Liver (tissue), 3 donors: ENCODE measurements around the gene ITPKC.

Experiments
- EGR1 ChIP-seq, 2 donors: IDR thresholded peaks; 2 replicates each; pipeline ENCODE4 v1.6.1; 2016 to 2018; ENCODE audit warnings: antibody characterized with exemption in 2 of 2, low read depth in 2 of 2
- FOXA1 ChIP-seq: IDR thresholded peaks from 2 replicates; pipeline ENCODE4 v1.6.1; 2016; ENCODE audit warnings: antibody characterized with exemption
- GABPA ChIP-seq, 2 donors: IDR thresholded peaks in 1 of 2; conservative IDR thresholded peaks in 1 of 2; 2 replicates each; pipeline ENCODE4 v1.6.1; 2016; ENCODE audit warnings: antibody characterized with exemption in 2 of 2, mild to moderate bottlenecking in 1 of 2, moderate library complexity in 1 of 2
- HNF4A ChIP-seq, 2 donors: conservative IDR thresholded peaks; 2 replicates each; pipeline ENCODE4 v1.6.1; 2016; ENCODE audit warnings: antibody characterized with exemption in 2 of 2, mild to moderate bottlenecking in 2 of 2
- JUND ChIP-seq, 2 donors: IDR thresholded peaks; 2 replicates each; pipeline ENCODE4 v1.6.1; 2016; ENCODE audit warnings: antibody characterized with exemption in 2 of 2
- SP1 ChIP-seq: IDR thresholded peaks from 2 replicates; pipeline ENCODE4 v1.6.1; 2018; ENCODE audit warnings: antibody characterized with exemption, mild to moderate bottlenecking
- TAF1 ChIP-seq: conservative IDR thresholded peaks from 2 replicates; pipeline ENCODE4 v1.6.1; 2016; ENCODE audit warnings: antibody characterized with exemption, mild to moderate bottlenecking
- TF ChIP-seq, protein P1 (sequence below): fragments of 150-350 bp; IDR thresholded peaks from 2 replicates; pipeline ENCODE4 v1.5.1; 2017; ENCODE audit warnings: improper control_type of control experiment, low read depth, low read length; ENCODE audit not compliant: missing input control
- TF ChIP-seq, protein P2 (sequence below): IDR thresholded peaks from 2 replicates; pipeline ENCODE4 v1.6.1; 2016; ENCODE audit warnings: antibody characterized with exemption
- TF ChIP-seq, protein P3 (sequence below): IDR thresholded peaks from 2 replicates; pipeline ENCODE4 v1.6.1; 2016; ENCODE audit warnings: antibody characterized with exemption, mild to moderate bottlenecking
- TF ChIP-seq, protein P4 (sequence below): IDR thresholded peaks from 2 replicates; pipeline ENCODE4 v1.6.1; 2016; ENCODE audit warnings: antibody characterized with exemption
- TF ChIP-seq, protein P5 (sequence below): IDR thresholded peaks from 2 replicates; pipeline ENCODE4 v1.6.1; 2016; ENCODE audit warnings: antibody characterized with exemption
- donor health status: healthy.
- donor health status: healthy.

DNA sequence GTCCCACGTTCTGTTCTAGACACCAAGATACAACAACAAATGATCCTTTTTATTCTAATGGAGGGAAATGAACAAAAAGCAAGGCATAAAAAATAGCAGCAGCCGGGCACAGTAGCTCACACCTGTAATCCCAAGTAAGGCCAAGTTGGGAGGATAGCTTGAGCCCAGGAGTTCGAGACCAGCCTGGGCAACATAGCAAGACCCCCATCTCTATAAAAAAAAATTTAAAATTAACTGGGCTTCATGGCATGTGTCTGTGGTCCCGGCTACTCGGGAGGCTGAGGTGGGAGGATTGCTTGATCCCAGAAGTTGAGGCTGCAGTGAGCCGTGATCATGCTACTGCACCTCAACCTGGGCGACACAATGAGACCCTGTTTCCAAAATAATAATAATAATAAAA is 59.5 kb downstream of the ITPKC start:
- TF ChIP-seq JUND (IDR thresholded peaks at IDR 0.05): no peak
- TF ChIP-seq, protein P1, sequence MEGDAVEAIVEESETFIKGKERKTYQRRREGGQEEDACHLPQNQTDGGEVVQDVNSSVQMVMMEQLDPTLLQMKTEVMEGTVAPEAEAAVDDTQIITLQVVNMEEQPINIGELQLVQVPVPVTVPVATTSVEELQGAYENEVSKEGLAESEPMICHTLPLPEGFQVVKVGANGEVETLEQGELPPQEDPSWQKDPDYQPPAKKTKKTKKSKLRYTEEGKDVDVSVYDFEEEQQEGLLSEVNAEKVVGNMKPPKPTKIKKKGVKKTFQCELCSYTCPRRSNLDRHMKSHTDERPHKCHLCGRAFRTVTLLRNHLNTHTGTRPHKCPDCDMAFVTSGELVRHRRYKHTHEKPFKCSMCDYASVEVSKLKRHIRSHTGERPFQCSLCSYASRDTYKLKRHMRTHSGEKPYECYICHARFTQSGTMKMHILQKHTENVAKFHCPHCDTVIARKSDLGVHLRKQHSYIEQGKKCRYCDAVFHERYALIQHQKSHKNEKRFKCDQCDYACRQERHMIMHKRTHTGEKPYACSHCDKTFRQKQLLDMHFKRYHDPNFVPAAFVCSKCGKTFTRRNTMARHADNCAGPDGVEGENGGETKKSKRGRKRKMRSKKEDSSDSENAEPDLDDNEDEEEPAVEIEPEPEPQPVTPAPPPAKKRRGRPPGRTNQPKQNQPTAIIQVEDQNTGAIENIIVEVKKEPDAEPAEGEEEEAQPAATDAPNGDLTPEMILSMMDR: no peak
- TF ChIP-seq, protein P2, sequence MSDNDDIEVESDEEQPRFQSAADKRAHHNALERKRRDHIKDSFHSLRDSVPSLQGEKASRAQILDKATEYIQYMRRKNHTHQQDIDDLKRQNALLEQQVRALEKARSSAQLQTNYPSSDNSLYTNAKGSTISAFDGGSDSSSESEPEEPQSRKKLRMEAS: no peak
- no peak for TF ChIP-seq HNF4A (conservative IDR thresholded peaks at IDR 0.05)
- TF ChIP-seq SP1: no peak
- TF ChIP-seq, protein P3, sequence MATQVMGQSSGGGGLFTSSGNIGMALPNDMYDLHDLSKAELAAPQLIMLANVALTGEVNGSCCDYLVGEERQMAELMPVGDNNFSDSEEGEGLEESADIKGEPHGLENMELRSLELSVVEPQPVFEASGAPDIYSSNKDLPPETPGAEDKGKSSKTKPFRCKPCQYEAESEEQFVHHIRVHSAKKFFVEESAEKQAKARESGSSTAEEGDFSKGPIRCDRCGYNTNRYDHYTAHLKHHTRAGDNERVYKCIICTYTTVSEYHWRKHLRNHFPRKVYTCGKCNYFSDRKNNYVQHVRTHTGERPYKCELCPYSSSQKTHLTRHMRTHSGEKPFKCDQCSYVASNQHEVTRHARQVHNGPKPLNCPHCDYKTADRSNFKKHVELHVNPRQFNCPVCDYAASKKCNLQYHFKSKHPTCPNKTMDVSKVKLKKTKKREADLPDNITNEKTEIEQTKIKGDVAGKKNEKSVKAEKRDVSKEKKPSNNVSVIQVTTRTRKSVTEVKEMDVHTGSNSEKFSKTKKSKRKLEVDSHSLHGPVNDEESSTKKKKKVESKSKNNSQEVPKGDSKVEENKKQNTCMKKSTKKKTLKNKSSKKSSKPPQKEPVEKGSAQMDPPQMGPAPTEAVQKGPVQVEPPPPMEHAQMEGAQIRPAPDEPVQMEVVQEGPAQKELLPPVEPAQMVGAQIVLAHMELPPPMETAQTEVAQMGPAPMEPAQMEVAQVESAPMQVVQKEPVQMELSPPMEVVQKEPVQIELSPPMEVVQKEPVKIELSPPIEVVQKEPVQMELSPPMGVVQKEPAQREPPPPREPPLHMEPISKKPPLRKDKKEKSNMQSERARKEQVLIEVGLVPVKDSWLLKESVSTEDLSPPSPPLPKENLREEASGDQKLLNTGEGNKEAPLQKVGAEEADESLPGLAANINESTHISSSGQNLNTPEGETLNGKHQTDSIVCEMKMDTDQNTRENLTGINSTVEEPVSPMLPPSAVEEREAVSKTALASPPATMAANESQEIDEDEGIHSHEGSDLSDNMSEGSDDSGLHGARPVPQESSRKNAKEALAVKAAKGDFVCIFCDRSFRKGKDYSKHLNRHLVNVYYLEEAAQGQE: no peak
- TF ChIP-seq GABPA (IDR thresholded peaks at IDR 0.05 in 1 of 2, conservative IDR thresholded peaks at IDR 0.05 in 1 of 2): no peak
- TF ChIP-seq TAF1: no peak
- TF ChIP-seq, protein P4, sequence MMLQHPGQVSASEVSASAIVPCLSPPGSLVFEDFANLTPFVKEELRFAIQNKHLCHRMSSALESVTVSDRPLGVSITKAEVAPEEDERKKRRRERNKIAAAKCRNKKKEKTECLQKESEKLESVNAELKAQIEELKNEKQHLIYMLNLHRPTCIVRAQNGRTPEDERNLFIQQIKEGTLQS: no peak
- TF ChIP-seq EGR1 (IDR thresholded peaks at IDR 0.05; ENCODE audit: low read depth in 2 of 2): no peak
- no peak for TF ChIP-seq FOXA1
- TF ChIP-seq, protein P5, sequence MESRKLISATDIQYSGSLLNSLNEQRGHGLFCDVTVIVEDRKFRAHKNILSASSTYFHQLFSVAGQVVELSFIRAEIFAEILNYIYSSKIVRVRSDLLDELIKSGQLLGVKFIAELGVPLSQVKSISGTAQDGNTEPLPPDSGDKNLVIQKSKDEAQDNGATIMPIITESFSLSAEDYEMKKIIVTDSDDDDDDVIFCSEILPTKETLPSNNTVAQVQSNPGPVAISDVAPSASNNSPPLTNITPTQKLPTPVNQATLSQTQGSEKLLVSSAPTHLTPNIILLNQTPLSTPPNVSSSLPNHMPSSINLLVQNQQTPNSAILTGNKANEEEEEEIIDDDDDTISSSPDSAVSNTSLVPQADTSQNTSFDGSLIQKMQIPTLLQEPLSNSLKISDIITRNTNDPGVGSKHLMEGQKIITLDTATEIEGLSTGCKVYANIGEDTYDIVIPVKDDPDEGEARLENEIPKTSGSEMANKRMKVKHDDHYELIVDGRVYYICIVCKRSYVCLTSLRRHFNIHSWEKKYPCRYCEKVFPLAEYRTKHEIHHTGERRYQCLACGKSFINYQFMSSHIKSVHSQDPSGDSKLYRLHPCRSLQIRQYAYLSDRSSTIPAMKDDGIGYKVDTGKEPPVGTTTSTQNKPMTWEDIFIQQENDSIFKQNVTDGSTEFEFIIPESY: no peak
